GM21381 (cell line): ENCODE results near the gene DYRK1A.

Experiments used
- ATAC-seq: cut with Tn5 transposase; IDR thresholded peaks from one replicate; pipeline ENCODE4 v1.9.1; 2021; ENCODE audit warnings: mild to moderate bottlenecking, moderate library complexity; ENCODE audit not compliant: unreplicated experiment

Gene DYRK1A

GRCh38 chr21:37563641-37564340 is 197.2 kb downstream of the DYRK1A start:
- peak; percentile 87 for ATAC-seq

DNA sequence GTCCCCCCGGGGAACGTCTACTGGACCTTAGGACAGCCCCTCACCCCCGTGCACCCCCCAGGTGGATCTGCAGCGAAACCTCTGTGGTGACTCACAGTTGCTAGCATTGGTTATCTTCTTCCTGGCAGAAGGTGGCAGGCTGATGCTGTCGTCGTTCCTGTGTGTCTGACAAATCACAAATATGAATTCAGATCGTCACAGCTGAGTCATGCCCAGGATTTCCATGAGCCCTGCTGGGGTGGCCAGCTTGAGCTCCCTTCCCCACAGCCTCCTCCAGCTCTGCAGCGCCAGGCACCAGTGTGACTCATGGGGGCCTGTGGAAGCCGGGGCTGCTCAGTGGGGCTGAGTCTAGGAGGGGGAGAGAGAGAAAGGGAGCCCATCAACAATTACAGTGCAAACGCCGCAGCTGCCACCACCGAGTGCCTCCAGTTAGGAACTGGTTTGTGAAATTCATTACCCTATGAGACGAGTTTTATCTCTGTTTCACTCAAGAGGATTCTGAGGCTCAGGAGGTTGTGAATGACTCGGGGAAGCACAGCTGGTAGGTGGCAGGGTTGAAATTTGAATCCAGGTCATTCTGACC is 197.9 kb downstream of the DYRK1A start:
- ATAC-seq: peak; percentile 47

- ATAC-seq: no peak
These were observed 198.5 kb downstream of the DYRK1A start for GRCh38 chr21:37564924-37565529.

GRCh38 chr21:37565530-37566223 is 199.1 kb downstream of the DYRK1A start:
- ATAC-seq: no peak

- no peak for ATAC-seq
These were observed 200.4 kb downstream of the DYRK1A start for GRCh38 chr21:37566790-37567615.

DNA sequence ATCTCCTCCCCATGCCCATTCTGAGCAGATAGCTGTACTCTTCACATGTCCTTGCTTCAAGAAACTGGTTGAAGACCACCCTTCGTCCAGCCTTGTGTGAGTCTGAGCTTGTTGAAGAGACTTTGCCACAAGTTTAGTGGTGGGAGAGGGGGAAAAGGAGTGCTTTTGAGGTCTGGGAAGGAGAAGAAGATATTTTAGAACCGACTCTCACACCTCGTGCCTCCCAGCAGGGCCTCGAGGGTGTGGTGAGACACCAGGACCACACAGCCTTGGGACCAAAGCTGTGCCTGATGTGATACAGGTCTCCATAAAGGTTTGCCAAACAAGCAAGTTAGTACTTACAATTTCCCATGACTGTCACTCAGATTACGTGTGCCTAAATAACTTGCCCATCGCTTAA is 201.8 kb downstream of the DYRK1A start:
- ATAC-seq: no peak

DNA sequence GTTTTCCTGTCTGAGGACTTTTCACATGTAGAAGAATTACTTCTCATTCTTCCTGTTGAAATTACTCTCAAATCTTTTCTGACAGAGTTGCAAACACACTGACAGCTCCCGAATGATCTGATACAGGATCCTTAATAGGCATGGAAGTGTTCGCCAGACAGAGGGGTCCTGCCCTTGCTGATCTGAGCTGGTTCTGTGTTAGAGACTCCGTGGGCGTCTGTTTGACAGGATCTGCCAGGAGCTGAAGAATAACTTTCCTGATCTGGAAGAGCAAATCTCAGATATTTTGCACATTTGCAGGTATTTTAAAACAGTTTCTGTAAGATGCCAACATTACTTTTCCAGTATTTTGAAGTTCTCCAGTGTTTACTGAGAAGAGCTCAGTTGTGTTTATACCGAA is 202.3 kb downstream of the DYRK1A start:
- no peak for ATAC-seq

DNA sequence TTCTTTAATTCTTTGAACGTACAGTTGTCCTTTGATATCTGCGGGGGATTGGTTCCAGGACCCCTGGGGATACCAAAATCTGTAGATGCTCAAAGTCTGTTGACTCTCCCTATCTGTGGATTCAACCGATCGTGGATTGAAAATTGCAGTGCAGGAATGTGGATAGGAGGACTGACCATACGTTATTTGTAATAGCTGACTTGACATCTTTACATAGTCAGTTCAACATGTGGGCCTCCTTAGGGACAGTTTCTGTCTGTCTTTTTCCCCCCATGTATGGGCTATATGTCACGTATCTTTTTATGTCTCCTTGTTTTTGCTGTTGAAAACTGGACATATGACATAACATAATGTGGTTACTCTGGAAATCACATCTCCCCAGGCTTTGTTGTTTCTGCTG is 204.9 kb downstream of the DYRK1A start:
- no peak for ATAC-seq

- no peak for ATAC-seq
These were observed 207.7 kb downstream of the DYRK1A start for GRCh38 chr21:37574316-37574715.

DNA sequence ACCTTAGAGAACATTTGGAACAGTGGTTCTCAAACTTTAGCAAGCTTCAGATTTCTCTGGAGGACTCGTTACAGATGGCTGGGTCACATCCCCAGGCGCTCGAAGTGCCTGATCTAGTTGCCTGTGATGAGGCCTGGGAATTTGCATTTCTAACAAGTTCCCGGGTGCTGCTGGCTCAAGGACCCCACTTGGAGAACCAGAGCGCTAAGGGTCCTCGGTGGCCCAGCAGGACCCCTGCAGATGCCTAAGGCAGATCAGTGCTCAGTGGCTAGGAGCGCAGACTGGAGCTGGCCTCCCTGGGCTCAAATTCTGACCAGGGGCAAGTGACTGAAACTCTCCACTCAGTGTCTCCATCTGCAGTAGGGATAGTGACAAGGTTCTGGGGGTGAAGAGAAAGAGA is 208.2 kb downstream of the DYRK1A start:
- no peak for ATAC-seq

GRCh38 chr21:37575580-37575979 is 209.0 kb downstream of the DYRK1A start:
- ATAC-seq: no peak
